SK-N-SH (cell line): ENCODE measurements around the gene CD3G. TPM values are rescaled to one million over a fixed set of nuclear protein-coding genes. Genes with fewer than 3 reads are reported as not detected.

ENCODE experiments used
- CTCF ChIA-PET: fragments of 300-600, 350-600 bp; formaldehyde crosslinking; extraction: SDS; loops from one replicate; lab custom pipeline; 2021; lab: Yijun Ruan, JAX
- POLR2A ChIA-PET: fragments of 350-600 bp; sonication (Branson Sonifier 250); formaldehyde crosslinking; extraction: SDS; loops from one replicate; lab custom pipeline; 2020; ENCODE audit warnings: antibody characterized with exemption, inconsistent platforms; lab: Yijun Ruan, JAX
- DNase-seq: peaks from one replicate; pipeline ENCODE4 v3.0.0; 2012
- H2AFZ ChIP-seq: fragments of 200-600 bp; sonication (generic); 2 replicates; pipeline ENCODE4 v1.8.1; 2016; ENCODE audit warnings: antibody characterized with exemption, mild to moderate bottlenecking, low read depth
- H3F3A ChIP-seq: fragments of 200-600 bp; sonication (generic); replicated peaks from 2 replicates; pipeline ENCODE3; 2016; ENCODE audit warnings: antibody characterized with exemption, mild to moderate bottlenecking; ENCODE audit not compliant: insufficient read depth
- H3K27ac ChIP-seq, 2 experiments: fragments of 200-500 bp in 1 of 2; fragments of 200-600 bp in 1 of 2; sonication (Bioruptor generic) in 1 of 2; sonication (generic), shearing (Covaris generic) in 1 of 2; 2 replicates each; pipeline versions ENCODE4 v1.5.1 to v1.6.1; 2014 to 2016; ENCODE audit warnings: low read depth in 2 of 2, inconsistent platforms in 1 of 2, low read length in 1 of 2, mild to moderate bottlenecking in 1 of 2, mixed read lengths in 1 of 2
- H3K27me3 ChIP-seq: fragments of 200-600 bp; sonication (generic), shearing (Covaris generic); 2 replicates; pipeline ENCODE4 v1.6.1; 2016; ENCODE audit warnings: mixed run types; ENCODE audit not compliant: insufficient read depth
- H3K36me3 ChIP-seq, 2 experiments: fragments of 200-500 bp in 1 of 2; fragments of 200-600 bp in 1 of 2; sonication (Bioruptor generic) in 1 of 2; sonication (generic) in 1 of 2; replicated peaks in 1 of 2; 2 replicates each; pipeline versions ENCODE3 to v1.5.1; 2014 to 2016; ENCODE audit warnings: low read length in 1 of 2, mild to moderate bottlenecking in 1 of 2; ENCODE audit not compliant: insufficient read depth in 2 of 2, control insufficient read depth in 1 of 2
- H3K4me1 ChIP-seq, 2 experiments: fragments of 200-500 bp in 1 of 2; fragments of 200-600 bp in 1 of 2; sonication (Bioruptor generic) in 1 of 2; sonication (generic), shearing (Covaris generic) in 1 of 2; 2 replicates each; pipeline versions ENCODE4 v1.5.1 to v1.6.1; 2014 to 2016; ENCODE audit warnings: low read depth in 1 of 2, low read length in 1 of 2, mixed run types in 1 of 2; ENCODE audit not compliant: insufficient read depth in 2 of 2, control insufficient read depth in 1 of 2
- H3K4me2 ChIP-seq: fragments of 200-600 bp; sonication (generic), shearing (Covaris generic); 2 replicates; pipeline ENCODE4 v1.6.1; 2017; ENCODE audit warnings: mixed run types
- H3K4me3 ChIP-seq, 2 experiments: fragments of 200-500 bp in 1 of 2; fragments of 200-600 bp in 1 of 2; sonication (Bioruptor generic) in 1 of 2; sonication (generic), shearing (Covaris generic) in 1 of 2; 2 replicates each; pipeline versions ENCODE4 v1.5.1 to v1.8.1; 2014 to 2016; ENCODE audit warnings: low read depth in 2 of 2, inconsistent platforms in 1 of 2, low read length in 1 of 2, mild to moderate bottlenecking in 1 of 2, mixed read lengths in 1 of 2, moderate library complexity in 1 of 2
- H3K79me2 ChIP-seq: fragments of 200-600 bp; sonication (generic); 2 replicates; pipeline ENCODE4 v1.8.1; 2017; ENCODE audit warnings: mild to moderate bottlenecking; ENCODE audit not compliant: insufficient read depth
- H3K9ac ChIP-seq: fragments of 200-600 bp; sonication (generic); 2 replicates; pipeline ENCODE4 v1.6.1; 2017; ENCODE audit warnings: mixed run types
- H3K9me2 ChIP-seq: fragments of 200-600 bp; sonication (generic); 2 replicates; pipeline ENCODE4 v1.6.1; 2017; ENCODE audit warnings: mixed run types
- H3K9me3 ChIP-seq: fragments of 200-600 bp; sonication (generic); 2 replicates; pipeline ENCODE4 v1.6.1; 2017; ENCODE audit warnings: mixed run types, mild to moderate bottlenecking, moderate library complexity
- H4K20me1 ChIP-seq: fragments of 200-600 bp; sonication (generic); 2 replicates; pipeline ENCODE4 v1.6.1; 2017; ENCODE audit warnings: mild to moderate bottlenecking, mixed run types; ENCODE audit not compliant: insufficient read depth
- FOXJ3 ChIP-seq: sonication (generic); formaldehyde crosslinking; IDR thresholded peaks from 2 replicates; pipeline ENCODE4 v1.5.1; 2020; ENCODE audit warnings: mild to moderate bottlenecking, missing genetic modification reagents
- GATA2 ChIP-seq: sonication (generic); formaldehyde crosslinking; IDR thresholded peaks from 2 replicates; pipeline ENCODE4 v1.5.0; 2020; ENCODE audit warnings: mild to moderate bottlenecking, missing genetic modification reagents
- MAX ChIP-seq: IDR thresholded peaks from 2 replicates; pipeline ENCODE4 v1.4.0; 2012; ENCODE audit warnings: low read depth
- POLR2AphosphoS5 ChIP-seq: IDR thresholded peaks from 2 replicates; pipeline ENCODE4 v1.6.1; 2012; ENCODE audit warnings: low read depth, low read length
- RAD21 ChIP-seq: IDR thresholded peaks from 2 replicates; pipeline ENCODE4 v1.6.1; 2012; ENCODE audit warnings: mild to moderate bottlenecking, low read length
- RCOR1 ChIP-seq: fragments of 150-350 bp; IDR thresholded peaks from 2 replicates; pipeline ENCODE4 v1.6.1; 2017; ENCODE audit warnings: antibody characterized with exemption, low read length
- REST ChIP-seq: IDR thresholded peaks from 2 replicates; pipeline ENCODE4 v1.6.1; 2012; ENCODE audit warnings: mild to moderate bottlenecking, low read depth, low read length, moderate library complexity
- RFX5 ChIP-seq: IDR thresholded peaks from 2 replicates; pipeline ENCODE4 v1.6.1; 2012; ENCODE audit warnings: mild to moderate bottlenecking, improper control_type of control experiment, low read length
- SIN3A ChIP-seq: IDR thresholded peaks from 2 replicates; pipeline ENCODE4 v1.6.1; 2012; ENCODE audit warnings: low read depth, mild to moderate bottlenecking, low read length, moderate library complexity, borderline replicate concordance
- TAF1 ChIP-seq: IDR thresholded peaks from 2 replicates; pipeline ENCODE4 v1.6.1; 2012; ENCODE audit warnings: low read depth, mild to moderate bottlenecking, low read length, moderate library complexity, borderline replicate concordance
- YY1 ChIP-seq: IDR thresholded peaks from 2 replicates; pipeline ENCODE4 v1.4.0; 2012; ENCODE audit warnings: low read depth, mild to moderate bottlenecking
- WGBS: methylation state at CpG from one replicate; pipeline ENCODE4 v1.1.6; 2017; ENCODE audit warnings: low lambda C conversion rate; 5-methylcytosine and 5-hydroxymethylcytosine counted together
- polyA plus RNA-seq, 3 experiments: library from polyadenylated mRNA; depleted of rRNA; stranded (reverse); fragments of >200 nt; gene quantifications; 2 replicates each; pipeline ENCODE4 v1.2.3, GENCODE V29; 2012

The CD3G gene
- polyA plus RNA-seq, 1 of the 3 experiments (the other 2 are of a cell fraction) = not detected

GRCh38 chr11:118312328-118312727 lies 31.8 kb upstream of the CD3G start:
- no peak for DNase-seq
- Histone ChIP-seq H3K27ac (no peak overlapping the region), H3K79me2 (no peaks in the 10 kb centered on the region), H4K20me1 (no peaks in the 10 kb centered on the region), H3K9ac (no peak overlapping the region), H3K4me3 (no peak overlapping the region), H3K36me3 (no peaks in the 10 kb centered on the region), H3F3A (no peaks in the 10 kb centered on the region), H3K27me3 (peaks cover 28% of the 10 kb centered on the region; the same call in 1 of the 2 replicates), H3K9me3 (no peaks in the 10 kb centered on the region), H3K9me2 (no peaks in the 10 kb centered on the region), H2AFZ (no peak overlapping the region), H3K4me1 (no peaks in the 10 kb centered on the region), H3K4me2 (no peak overlapping the region)
- POLR2A ChIA-PET = no interaction called here
- WGBS = 51% methylated on average over 2 of the region's 2 CpGs
- CTCF ChIA-PET = interaction anchor here (1.0 to 1.6 kb wide), 3 partner anchors 9 to 114 kb away, joined by 3 to 4 read pairs (median 4); no protein-coding TSS in a partner anchor
- TF ChIP-seq RCOR1 (no peak), RFX5 (no peak), REST (no peak)

- Histone ChIP-seq H3K9ac (no peak overlapping the region), H3K4me3 (no peak overlapping the region), H3K27ac (no peak overlapping the region), H3K9me2 (no peaks in the 10 kb centered on the region), H3K4me2 (no peak overlapping the region), H3K4me1 (no peaks in the 10 kb centered on the region), H3K27me3 (peaks cover 29% of the 10 kb centered on the region; the same call in 1 of the 2 replicates), H3K79me2 (no peaks in the 10 kb centered on the region), H3K36me3 (no peaks in the 10 kb centered on the region), H3F3A (no peaks in the 10 kb centered on the region), H4K20me1 (no peaks in the 10 kb centered on the region), H3K9me3 (no peaks in the 10 kb centered on the region), H2AFZ (no peak overlapping the region)
- no peak for TF ChIP-seq RCOR1
- TF ChIP-seq RAD21 = no peak
- TF ChIP-seq TAF1 = no peak
- no peak for TF ChIP-seq GATA2
- TF ChIP-seq YY1 = no peak
- TF ChIP-seq FOXJ3 (CRISPR knock-in tag) = no peak
- TF ChIP-seq MAX = no peak
- TF ChIP-seq POLR2AphosphoS5 = no peak
- no peak for TF ChIP-seq SIN3A
- ChIA-PET POLR2A (no interaction called here), CTCF (no interaction called here)
- 1% methylated on average over 4 of the region's 4 CpGs for WGBS
- DNase-seq = no peak
These were observed 30.9 kb upstream of the CD3G start for GRCh38 chr11:118313242-118313641.
